Glutamatergic neuron (in vitro differentiated cells): ENCODE measurements around the gene COL12A1. TPM values are rescaled to one million over a fixed set of nuclear protein-coding genes. Genes with fewer than 3 reads are reported as not detected.

Source experiments
- DNase-seq: peaks from one replicate; pipeline ENCODE4 v3.0.0; 2022
- H3K27ac Mint-ChIP-seq: one replicate; pipeline ENCODE4 v1.8.0; 2020; ENCODE audit warnings: mild to moderate bottlenecking, mixed read lengths, inconsistent platforms; ENCODE audit not compliant: unreplicated experiment
- H3K27me3 Mint-ChIP-seq: one replicate; pipeline ENCODE4 v1.8.0; 2020; ENCODE audit warnings: mild to moderate bottlenecking, moderate library complexity, mixed read lengths, inconsistent platforms; ENCODE audit not compliant: unreplicated experiment
- H3K36me3 Mint-ChIP-seq: one replicate; pipeline ENCODE4 v1.8.0; 2020; ENCODE audit warnings: mild to moderate bottlenecking, mixed read lengths, inconsistent platforms; ENCODE audit not compliant: unreplicated experiment
- H3K4me1 Mint-ChIP-seq: one replicate; pipeline ENCODE4 v1.8.0; 2020; ENCODE audit warnings: mild to moderate bottlenecking, low read depth, mixed read lengths, inconsistent platforms; ENCODE audit not compliant: unreplicated experiment
- H3K4me3 Mint-ChIP-seq: one replicate; pipeline ENCODE4 v1.8.0; 2020; ENCODE audit warnings: mild to moderate bottlenecking, mixed read lengths, inconsistent platforms; ENCODE audit not compliant: unreplicated experiment
- H3K9me3 Mint-ChIP-seq: one replicate; pipeline ENCODE4 v1.8.0; 2020; ENCODE audit warnings: mild to moderate bottlenecking, moderate library complexity, mixed read lengths, inconsistent platforms; ENCODE audit not compliant: unreplicated experiment
- total RNA-seq: library from RNA; stranded (reverse); fragmentation: NEBNext Ultra II Directional; extraction: Animal tissue kit (Norgen Biotek cat#: 25700); gene quantifications from one replicate; pipeline ENCODE4 v1.2.1, GENCODE V29; 2021; ENCODE audit not compliant: unreplicated experiment
- TF ChIP-seq, protein P1 (sequence below): fragments of 200-600 bp; sonication (generic); IDR thresholded peaks from one replicate; pipeline ENCODE4 v1.5.0; 2021; ENCODE audit not compliant: partially characterized antibody, unreplicated experiment

Gene COL12A1
- total RNA-seq, 1 donor from 2014 or later, result 2.4 TPM

DNA sequence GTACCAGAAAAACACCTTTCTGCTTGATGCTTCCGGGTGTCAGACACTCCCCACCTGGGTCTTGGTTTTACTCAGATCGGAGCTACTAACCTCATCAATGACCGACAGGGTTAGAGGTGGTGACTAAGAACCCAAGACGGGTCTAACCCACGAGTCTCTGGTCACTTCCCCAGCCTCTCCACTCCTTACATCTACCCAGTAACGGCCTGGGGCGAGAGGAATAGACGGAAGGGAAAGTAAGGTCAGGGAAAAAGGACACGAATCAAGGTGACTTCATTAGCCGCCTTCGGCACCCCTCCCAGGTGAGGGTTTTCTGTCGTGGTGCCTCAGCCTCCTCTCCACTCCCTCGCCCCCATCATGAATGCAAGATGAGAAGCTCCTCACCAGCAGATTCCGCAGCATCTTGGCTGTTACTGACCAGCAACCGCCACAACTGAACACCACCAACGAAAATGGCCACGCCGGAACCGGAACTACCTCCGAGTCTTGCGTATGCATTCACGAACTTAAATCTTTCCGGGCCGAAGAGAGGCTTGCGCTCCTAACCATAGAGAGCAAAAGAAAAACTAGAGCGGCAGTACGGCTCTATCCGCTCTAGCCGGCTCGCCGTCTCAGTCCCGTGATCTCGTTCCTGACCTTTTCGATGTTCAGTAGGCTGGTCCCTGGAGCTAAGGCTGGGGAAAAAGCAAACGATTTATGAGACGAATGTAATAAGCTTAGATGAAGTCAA is 37.6 kb upstream of the COL12A1 start, which contains the start of gene COX7A2:
Gene COX7A2, minus strand, starts transcription at position 469 of the 730 bp plus-strand sequence. Its CDS starts 67 bp downstream, at position 402.
- H3K27ac Mint-ChIP-seq, result peak within 1 kb of the TSS; percentile 92
- H3K4me1 Mint-ChIP-seq, result peaks cover 3% of the 10 kb centered on the region
- peak within 1 kb of the TSS; percentile 99 for H3K4me3 Mint-ChIP-seq
- no peaks in the 10 kb centered on the region for H3K36me3 Mint-ChIP-seq
- peak; percentile 84 for DNase-seq
- H3K9me3 Mint-ChIP-seq, result peaks cover 2% of the 10 kb centered on the region
- TF ChIP-seq, protein P1, sequence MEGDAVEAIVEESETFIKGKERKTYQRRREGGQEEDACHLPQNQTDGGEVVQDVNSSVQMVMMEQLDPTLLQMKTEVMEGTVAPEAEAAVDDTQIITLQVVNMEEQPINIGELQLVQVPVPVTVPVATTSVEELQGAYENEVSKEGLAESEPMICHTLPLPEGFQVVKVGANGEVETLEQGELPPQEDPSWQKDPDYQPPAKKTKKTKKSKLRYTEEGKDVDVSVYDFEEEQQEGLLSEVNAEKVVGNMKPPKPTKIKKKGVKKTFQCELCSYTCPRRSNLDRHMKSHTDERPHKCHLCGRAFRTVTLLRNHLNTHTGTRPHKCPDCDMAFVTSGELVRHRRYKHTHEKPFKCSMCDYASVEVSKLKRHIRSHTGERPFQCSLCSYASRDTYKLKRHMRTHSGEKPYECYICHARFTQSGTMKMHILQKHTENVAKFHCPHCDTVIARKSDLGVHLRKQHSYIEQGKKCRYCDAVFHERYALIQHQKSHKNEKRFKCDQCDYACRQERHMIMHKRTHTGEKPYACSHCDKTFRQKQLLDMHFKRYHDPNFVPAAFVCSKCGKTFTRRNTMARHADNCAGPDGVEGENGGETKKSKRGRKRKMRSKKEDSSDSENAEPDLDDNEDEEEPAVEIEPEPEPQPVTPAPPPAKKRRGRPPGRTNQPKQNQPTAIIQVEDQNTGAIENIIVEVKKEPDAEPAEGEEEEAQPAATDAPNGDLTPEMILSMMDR, result no peak
- peaks cover 2% of the 10 kb centered on the region for H3K27me3 Mint-ChIP-seq

GRCh38 chr6:75236630-75237029 is 30.8 kb upstream of the COL12A1 start:
- no peak for DNase-seq
- Mint-ChIP-seq H3K36me3 (no peaks in the 10 kb centered on the region), H3K27ac (no peak overlapping the region), H3K27me3 (no peaks in the 10 kb centered on the region), H3K4me1 (peaks cover 38% of the 10 kb centered on the region), H3K4me3 (no peak overlapping the region), H3K9me3 (no peaks in the 10 kb centered on the region)
- TF ChIP-seq, protein P1, result no peak

GRCh38 chr6:75235271-75235670 is 29.4 kb upstream of the COL12A1 start:
- H3K27ac Mint-ChIP-seq, result peak overlapping the region; percentile 49
- peaks cover 43% of the 10 kb centered on the region for H3K4me1 Mint-ChIP-seq
- no peaks in the 10 kb centered on the region for H3K36me3 Mint-ChIP-seq
- H3K27me3 Mint-ChIP-seq, result no peaks in the 10 kb centered on the region
- no peaks in the 10 kb centered on the region for H3K9me3 Mint-ChIP-seq
- TF ChIP-seq, protein P1, result no peak
- DNase-seq, result no peak
- no peak overlapping the region for H3K4me3 Mint-ChIP-seq

GRCh38 chr6:75234126-75234865 is 28.4 kb upstream of the COL12A1 start:
- DNase-seq, result no peak
- peak overlapping the region; percentile 89 for H3K27ac Mint-ChIP-seq

More at GRCh38 chr6:75234126-75234865, 28.4 kb upstream of the COL12A1 start:
- Mint-ChIP-seq H3K4me1 (peaks cover 46% of the 10 kb centered on the region), H3K36me3 (no peaks in the 10 kb centered on the region), H3K9me3 (no peaks in the 10 kb centered on the region), H3K4me3 (peak overlapping the region; percentile 67), H3K27me3 (no peaks in the 10 kb centered on the region)
- TF ChIP-seq, protein P1, result no peak
